Suppressor macrophage treated with lipopolysaccharide for 1 hour (primary cell): Measurements from ENCODE around the gene LUZP2.
"Not testable (repeated sequence)": the region's sequence is repeated elsewhere in the genome, so short reads cannot be mapped to it uniquely, and the experiment has no call there.

Experiments
- DNase-seq, 3 donors: peaks; one replicate each; pipeline ENCODE4 v3.0.0-alpha.2; 2020 to 2022

Gene LUZP2

DNA sequence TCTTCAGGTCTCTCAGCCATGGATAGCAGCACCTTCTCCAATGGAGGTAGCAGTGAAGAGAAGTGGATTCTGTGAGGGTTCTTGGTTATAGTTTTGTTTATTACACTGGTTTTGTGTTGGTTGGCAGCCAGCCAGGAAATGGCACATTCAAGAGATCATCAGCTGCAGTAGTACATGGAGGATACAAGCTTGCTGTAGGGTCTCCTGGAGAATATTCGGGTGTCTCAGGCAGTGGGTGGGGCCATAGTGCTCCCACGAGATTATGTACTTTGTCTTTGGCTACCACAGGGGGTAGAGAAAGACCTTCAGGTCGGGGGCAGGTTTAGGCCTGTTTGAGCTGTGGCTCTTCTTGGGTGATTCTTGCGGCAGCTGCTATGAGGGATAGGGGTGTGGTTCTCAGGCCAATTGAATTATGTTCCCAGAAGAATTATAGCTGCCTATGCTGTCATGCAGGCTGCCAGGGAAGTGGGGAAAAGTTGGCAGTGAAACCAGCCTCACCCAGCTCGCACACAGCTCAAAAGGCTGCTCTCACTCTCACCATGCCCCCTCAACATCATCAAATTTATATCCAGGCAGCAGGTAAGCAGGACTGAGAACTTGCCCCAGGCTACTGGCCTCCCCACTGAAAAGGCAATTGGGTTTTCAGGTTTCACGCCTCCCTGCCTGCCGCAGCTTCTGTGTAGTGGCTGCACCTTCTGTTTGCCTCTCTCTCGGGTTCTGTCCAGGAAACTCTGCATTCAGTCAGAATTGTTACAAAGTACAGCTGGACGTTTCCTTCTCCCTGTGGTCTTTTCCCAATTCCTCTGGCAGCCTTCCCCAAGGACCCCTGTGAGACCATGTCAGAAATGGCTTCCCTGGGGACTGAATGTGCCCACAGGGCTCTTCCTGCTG is 435.5 kb downstream of the LUZP2 start:
- no peak for DNase-seq

DNA sequence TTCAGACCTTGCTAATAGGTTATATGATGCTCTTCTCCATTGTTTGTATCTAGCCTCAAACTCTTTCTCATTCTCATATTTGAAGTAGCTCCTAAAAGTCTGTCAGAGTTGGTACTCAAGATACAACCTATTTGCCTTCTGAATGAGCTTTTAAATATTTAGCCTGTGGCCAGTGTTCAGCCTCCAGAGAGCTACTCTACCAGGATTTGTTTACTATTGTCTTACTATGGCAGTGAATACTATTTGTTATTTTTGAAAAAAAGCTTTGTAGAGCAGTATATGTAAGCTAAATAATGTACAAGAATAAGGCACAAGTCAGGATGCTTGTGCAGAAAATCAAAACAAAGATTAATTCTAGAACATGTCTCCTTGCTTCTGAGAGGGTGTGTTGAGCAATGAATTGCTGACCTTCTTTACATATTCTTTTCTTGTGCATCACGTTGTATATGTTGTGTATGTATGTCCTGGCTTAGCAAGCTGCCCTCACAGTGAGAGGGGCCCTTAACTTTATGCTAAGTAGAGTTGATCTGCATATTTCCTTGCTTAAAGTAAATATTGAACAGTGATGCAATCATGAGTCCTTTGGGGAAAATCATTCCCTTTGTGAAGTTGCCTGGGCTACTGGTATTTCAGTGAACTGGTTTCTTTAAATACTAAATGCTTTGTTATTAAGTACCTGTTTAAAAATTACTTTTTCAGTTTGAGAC is 438.0 kb downstream of the LUZP2 start:
- no peak for DNase-seq

DNA sequence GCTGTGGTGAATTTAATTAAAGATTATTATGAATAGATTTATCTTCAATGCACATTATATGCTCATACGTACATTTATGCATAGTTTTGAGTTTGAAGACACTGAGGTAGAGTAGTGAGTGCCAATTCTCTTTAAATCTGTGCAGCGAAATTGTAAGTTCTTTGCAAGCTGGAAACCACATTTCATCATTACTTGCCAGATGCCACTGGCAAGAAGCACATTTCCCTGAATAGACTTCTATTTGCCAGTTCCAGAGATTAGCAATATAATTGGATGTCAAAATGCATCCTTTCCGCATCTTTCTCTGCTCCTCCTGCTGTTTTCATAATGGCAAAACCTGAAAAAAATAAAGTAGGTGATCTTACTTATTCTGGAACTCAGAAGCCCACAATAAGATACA is 448.0 kb downstream of the LUZP2 start:
- no peak for DNase-seq

DNA sequence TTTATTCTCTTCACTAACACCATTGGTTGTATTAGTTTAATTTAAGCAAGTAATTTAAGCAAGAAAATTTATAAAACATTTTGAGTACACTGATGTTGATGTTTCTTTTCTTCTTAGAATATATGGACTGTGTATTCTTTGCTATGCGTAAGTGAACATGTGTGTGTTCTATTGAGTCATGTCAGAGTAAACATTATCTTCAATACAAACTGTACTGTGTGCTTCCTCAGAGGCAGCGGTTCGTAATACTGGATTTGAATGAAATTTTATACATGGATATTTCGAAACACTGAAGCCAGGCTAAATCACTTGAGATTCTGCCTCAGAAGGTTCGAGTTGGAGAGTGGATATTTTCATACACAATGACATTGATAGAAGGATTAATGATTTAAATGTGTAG is 452.6 kb downstream of the LUZP2 start:
- no peak for DNase-seq

DNA sequence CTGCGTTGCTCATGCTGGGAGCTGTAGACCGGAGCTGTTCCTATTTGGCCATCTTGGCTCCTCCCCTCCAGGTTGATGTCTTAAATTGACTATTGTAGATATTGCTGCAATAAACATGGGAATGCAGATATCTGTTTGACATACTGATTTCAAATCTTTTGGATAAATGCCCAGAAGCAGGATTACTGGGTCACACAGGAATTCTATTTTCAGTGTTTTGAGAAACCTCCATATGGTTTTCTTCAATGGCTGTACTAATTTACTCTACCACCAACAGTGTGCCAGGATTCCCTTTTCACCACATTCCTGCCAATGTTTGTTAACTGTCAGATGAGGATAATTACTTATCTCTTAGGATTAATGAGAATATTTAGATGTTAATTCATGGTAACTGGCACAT is 467.0 kb downstream of the LUZP2 start:
- no peak for DNase-seq

DNA sequence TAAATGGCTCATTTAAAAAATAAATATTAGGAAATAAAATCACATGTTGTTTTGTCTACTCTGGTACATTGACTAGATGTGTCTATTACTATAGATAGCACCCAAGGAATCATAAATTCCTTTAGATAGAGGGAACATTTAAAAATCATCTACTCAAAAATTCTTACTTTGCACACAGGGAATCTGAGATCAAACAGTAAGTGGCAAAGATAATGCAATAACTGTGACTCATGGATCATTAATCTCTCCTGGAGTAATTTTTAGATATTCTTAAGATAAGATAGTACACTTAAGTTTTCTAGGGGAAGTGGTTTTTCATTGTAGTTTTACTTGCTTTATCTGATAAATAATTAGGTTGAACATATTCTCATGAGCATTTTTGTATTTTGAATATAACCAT is 468.9 kb downstream of the LUZP2 start:
- no peak for DNase-seq

DNA sequence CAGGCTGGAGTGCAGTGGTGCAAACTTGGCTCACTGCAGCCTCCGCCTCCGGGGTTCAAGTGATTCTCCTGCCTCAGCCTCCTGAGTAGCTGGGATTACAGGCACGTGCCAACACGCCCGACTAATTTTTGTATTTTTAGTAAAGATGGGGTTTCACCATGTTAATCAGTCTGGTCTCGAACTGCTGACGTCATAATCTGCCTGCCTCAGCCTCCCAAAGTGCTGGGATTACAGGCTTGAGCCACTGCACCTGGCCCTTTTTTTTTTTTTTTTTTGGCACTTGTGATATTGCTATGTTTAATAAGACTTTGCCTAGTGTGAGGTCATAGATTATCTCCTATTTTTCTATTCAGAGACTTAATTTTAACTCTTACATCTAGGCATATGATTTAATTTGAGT is 497.1 kb downstream of the LUZP2 start:
- DNase-seq: not testable (repeated sequence)

DNA sequence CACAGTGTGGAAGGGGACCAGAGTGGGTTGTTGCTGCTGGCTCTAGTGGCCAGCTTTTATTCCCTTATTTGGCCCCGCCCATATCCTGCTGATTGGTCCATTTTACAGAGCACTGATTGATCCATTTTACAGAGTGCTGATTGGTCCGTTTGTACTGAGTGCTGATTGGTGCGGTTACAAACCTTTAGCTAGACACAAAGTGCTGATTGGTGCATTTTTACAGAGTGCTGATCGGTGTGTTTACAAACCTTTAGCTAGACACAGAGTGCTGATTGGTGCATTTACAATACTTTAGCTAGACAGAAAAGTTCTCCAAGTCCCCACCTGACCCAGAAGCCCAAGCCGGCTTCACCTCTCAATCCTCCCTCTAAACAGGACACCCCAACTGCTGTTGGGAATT is 503.1 kb downstream of the LUZP2 start:
- DNase-seq: not testable (repeated sequence)

DNA sequence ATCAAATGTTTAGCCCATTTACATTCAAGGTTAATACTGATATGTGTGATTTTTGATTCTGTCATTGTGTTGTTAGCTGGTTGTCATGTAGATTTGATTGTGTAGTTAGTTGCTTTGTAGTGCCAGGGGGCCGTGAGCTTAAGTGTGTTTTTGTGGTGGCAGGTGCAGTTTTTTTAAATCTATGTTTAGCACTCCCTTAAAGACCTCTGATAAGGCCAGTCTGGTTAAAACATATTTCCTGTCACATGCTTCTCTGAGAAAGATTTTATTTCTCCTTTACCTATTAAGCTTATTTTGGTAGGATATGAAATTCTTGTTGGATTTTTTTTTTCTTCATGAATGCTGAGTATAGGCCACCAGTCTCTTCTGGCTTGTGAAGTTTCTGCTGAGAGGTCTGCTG is 540.6 kb downstream of the LUZP2 start:
- no peak for DNase-seq

DNA sequence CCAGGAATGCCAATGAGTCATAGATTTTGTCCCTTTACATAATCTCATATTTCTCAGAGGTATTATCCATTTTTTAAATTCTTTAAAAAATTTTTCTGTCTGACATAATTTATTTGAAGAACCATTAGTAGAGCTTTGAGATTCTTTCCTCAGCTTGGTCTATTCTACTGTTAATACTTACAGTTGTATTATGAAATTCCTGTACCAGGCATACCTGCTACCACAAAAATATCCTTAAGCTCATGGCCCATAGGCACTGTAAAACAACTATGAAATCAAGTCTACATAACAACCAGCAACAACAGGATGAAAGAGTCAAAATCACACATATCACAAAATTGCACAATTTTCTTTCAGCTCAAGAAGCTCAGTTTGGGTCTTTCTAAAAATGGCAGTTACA is 541.3 kb downstream of the LUZP2 start:
- DNase-seq: no peak

DNA sequence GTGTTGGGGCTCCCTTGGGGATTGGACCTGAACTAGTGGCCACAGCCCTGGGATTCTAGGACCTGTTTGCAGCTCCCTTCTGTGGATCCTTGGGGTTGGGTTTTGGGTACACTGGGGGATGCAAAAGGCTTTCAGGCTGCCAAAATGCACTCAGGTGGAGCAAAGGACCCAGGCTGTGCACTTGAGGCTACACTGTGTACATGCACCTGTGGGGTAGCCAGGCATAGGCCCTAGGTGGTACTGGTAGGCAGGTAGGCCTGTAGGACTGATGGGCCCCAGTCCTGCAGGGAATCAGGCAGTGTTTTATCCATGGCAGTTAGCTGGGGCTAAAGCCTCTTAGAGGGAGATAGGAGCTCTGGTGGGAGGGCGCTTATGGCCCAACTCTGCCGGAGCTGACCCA is 542.3 kb downstream of the LUZP2 start:
- no peak for DNase-seq

DNA sequence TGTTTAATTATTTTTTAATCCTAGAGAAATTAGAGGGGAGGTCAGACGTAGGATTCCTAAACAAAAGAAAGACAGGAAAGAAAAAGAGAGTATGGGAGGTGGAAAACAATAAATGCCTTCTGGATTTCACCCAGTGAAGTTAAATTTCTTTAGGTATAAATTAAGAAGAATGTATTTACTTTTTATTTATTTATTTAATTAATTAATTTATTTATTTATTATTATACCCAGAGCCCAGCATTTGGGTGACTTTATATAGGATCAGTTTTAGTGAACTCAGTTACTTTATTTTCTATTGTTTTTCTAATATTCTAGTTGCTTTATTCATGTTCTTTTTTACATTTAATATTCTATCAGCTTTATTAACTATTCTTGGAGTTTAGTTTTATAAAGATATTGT is 551.8 kb downstream of the LUZP2 start:
- no peak for DNase-seq

DNA sequence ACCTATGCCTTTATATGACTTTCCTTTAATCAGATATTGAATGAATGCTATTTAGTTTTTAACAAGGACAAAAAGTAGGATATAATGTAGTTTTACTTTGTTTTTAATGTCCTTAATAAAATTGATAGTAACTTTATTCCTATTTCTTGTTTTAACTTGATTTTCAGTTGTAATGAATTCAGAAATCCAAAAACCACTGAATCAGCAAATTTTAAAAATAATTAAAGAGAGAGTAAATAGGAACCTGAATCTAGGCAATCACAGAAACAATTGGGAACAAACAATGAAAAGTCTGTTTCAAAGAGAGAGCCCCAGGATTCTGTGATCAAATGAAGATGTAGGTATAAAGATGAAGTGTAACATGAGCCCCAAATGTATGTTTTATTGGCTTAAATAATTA is 556.0 kb downstream of the LUZP2 start:
- no peak for DNase-seq

DNA sequence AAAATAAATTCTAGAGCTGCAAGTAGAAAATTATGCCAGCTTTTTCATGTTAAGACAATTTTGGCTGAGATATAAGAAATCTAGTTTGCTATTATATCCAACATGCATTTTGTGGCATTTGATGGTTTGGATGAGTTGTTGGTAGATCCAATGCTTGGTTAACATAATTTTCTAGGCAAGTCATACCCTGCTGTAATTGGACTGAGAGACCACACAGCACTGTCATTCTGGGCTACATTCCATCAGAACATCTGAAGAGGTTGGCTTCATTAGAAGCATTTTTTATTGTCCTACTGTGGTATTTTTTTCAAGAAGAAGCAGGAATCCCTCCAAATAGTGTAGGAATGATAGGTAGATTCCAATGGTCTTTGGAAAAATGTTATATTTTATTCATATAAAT is 561.0 kb downstream of the LUZP2 start:
- no peak for DNase-seq

DNA sequence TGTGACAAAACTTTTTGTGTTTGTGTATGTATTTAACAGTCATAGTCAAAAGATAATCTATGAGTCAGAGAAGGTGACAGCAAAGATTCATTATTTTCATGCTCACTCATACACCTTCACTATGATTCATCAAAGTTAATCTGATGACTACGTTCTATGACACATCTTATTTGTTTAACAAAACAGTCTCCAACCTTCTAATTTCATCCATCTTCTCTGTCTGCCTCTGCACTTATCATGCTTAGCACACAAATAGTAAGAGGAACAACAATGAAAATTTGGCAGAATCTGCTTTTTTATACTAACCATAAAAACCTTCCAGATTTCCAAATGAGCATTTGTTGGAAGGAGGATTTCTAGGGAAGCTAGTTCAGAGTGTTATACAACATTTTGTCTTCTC is 568.9 kb downstream of the LUZP2 start:
- no peak for DNase-seq

DNA sequence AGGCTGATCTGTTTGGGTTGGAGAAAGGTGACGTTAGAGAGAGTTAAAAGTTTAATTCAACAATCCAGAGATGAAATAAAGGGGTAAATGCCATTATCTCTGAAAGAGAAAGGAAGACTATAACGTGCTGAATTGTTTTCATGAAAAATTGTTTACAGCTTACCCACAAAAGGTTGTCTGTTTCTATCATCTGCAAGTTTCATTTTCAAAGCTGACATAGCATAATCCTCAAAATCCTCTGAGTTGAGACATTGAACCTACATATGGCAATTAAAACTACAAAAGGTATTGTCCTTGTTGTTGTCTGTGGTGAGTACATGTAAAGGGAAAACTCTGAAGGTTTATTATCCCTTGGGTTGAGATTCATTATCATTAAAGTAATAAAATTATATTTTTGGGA is 569.9 kb downstream of the LUZP2 start:
- DNase-seq: no peak

DNA sequence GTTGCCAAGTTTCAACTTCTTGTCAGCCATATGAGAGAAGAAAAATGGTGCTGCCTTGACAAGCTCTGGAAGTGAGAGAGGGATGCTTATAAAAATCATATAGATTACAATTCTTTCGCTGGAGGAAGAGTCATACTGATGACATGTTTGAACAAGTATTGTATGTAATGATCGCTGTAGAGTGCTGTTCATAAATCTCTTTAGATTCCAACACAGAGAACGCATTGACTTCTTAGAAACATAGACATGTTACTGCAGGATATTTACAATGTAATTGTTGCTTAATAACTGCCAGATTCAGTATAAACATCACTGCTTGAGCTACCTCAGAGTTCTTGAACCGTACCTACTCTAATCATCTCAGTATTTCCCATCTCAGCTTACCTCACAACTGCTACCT is 571.6 kb downstream of the LUZP2 start:
- DNase-seq: no peak

DNA sequence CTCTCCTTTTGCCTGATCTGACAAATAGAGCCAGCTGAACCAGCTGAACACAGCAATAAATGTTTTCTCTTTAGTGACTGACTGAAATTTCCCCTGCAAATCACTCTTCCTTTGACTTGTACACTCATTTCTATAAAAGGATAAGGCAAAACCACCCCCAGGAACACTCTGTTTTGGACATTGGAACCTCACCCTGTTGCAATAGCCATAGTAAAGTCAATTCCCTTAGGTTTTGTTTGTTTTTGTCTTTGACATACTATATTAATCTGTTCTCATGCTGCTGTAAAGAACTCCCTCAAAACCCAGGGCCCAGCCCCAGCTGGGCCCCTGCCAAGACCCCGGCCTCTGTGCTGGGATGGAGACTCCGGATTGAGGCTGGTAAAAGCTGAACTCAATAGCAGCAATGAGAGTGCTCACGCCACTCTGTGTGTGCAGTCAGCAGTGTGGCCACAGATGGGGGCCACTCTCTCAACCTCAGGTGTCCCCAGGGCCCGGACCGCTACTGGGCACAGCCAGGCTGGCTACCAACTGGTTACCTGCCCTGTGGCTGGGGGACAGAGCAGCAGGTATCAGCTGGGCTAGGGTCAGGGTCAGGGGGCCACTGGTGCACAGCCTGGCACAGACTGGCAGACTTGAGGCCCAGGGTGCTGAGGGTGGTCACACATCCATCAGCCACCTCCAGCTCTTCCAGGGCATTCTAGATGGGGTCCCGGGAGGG is 597.4 kb downstream of the LUZP2 start:
- DNase-seq: no peak

DNA sequence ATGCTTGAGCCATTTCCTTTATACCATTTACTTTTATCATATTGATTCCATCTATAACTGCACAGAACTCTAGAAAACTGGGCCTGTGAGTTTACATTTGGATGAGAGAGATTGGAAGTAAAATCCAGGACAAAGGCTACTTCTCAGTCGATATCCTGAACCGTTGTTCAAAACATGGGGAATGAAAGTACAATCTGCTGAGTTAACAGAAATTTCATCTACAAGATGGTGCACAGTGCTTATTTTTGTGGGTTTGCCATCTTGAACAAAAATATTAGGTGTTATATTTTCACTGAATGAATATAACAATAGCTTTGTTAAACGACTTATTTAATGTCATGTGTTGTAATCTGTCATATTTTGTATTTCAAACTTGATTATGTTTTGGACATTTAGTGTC is 622.6 kb downstream of the LUZP2 start:
- DNase-seq: no peak
